Nephron progenitor cell (in vitro differentiated cells): ENCODE data around the gene MYCN.
A peak's percentile ranks its signal among the peaks of the same experiment; 100 is the strongest.

Source experiments
- DNase-seq: peaks from one replicate; pipeline ENCODE4 v3.0.0; 2021
- H3K27ac Mint-ChIP-seq: 2 replicates; pipeline ENCODE4 v1.8.0; 2021; ENCODE audit warnings: mild to moderate bottlenecking, moderate library complexity, mixed read lengths
- H3K27me3 Mint-ChIP-seq: 2 replicates; pipeline ENCODE4 v1.8.0; 2021; ENCODE audit warnings: mild to moderate bottlenecking, low read depth, mixed read lengths; ENCODE audit not compliant: poor library complexity
- H3K36me3 Mint-ChIP-seq: 2 replicates; pipeline ENCODE4 v1.8.0; 2021; ENCODE audit warnings: low read depth, mixed read lengths
- H3K4me1 Mint-ChIP-seq: 2 replicates; pipeline ENCODE4 v1.8.0; 2021; ENCODE audit warnings: mixed read lengths
- H3K4me3 Mint-ChIP-seq: 2 replicates; pipeline ENCODE4 v1.8.0; 2021; ENCODE audit warnings: mild to moderate bottlenecking, moderate library complexity, mixed read lengths
- H3K9me3 Mint-ChIP-seq: 2 replicates; pipeline ENCODE4 v1.8.0; 2021; ENCODE audit warnings: mild to moderate bottlenecking, moderate library complexity, mixed read lengths
- CTCF ChIP-seq: fragments of 200-600 bp; sonication (generic); IDR thresholded peaks from 2 replicates; pipeline ENCODE4 v1.5.0; 2021; ENCODE audit warnings: antibody characterized with exemption

MYCN gene

GRCh38 chr2:15982285-15983044, 42.1 kb downstream of the MYCN start:
- DNase-seq: no peak
- H3K4me3 Mint-ChIP-seq: no peak overlapping the region
- peaks cover 51% of the 10 kb centered on the region for H3K4me1 Mint-ChIP-seq
- H3K27ac Mint-ChIP-seq: peak overlapping the region; percentile 47
- H3K36me3 Mint-ChIP-seq: no peaks in the 10 kb centered on the region
- H3K27me3 Mint-ChIP-seq: peaks cover 7% of the 10 kb centered on the region
- TF ChIP-seq CTCF: no peak
- H3K9me3 Mint-ChIP-seq: peaks cover 4% of the 10 kb centered on the region

GRCh38 chr2:15983496-15983895, 43.1 kb downstream of the MYCN start:
- H3K36me3 Mint-ChIP-seq: no peaks in the 10 kb centered on the region
- DNase-seq: no peak
- H3K4me3 Mint-ChIP-seq: no peak overlapping the region
- peaks cover 4% of the 10 kb centered on the region for H3K27me3 Mint-ChIP-seq
- peaks cover 45% of the 10 kb centered on the region for H3K4me1 Mint-ChIP-seq
- peaks cover 4% of the 10 kb centered on the region for H3K9me3 Mint-ChIP-seq
- H3K27ac Mint-ChIP-seq: no peak overlapping the region
- no peak for TF ChIP-seq CTCF

- Mint-ChIP-seq H3K27ac (no peak overlapping the region), H3K27me3 (peaks cover 3% of the 10 kb centered on the region), H3K4me3 (no peak overlapping the region), H3K36me3 (no peaks in the 10 kb centered on the region), H3K9me3 (peaks cover 4% of the 10 kb centered on the region), H3K4me1 (peaks cover 51% of the 10 kb centered on the region)
- peak; percentile 42 for DNase-seq
- TF ChIP-seq CTCF: no peak
Observed at GRCh38 chr2:15984368-15985255, 44.3 kb downstream of the MYCN start.

- DNase-seq: no peak
- H3K36me3 Mint-ChIP-seq: no peaks in the 10 kb centered on the region
- H3K27ac Mint-ChIP-seq: no peak overlapping the region
- no peak overlapping the region for H3K4me3 Mint-ChIP-seq
- peaks cover 51% of the 10 kb centered on the region for H3K4me1 Mint-ChIP-seq
- no peaks in the 10 kb centered on the region for H3K9me3 Mint-ChIP-seq
- peaks cover 3% of the 10 kb centered on the region for H3K27me3 Mint-ChIP-seq
- no peak for TF ChIP-seq CTCF
Observed at GRCh38 chr2:15985531-15985930, 45.2 kb downstream of the MYCN start.

- Mint-ChIP-seq H3K27ac (no peak overlapping the region), H3K4me1 (peaks cover 56% of the 10 kb centered on the region), H3K27me3 (peaks cover 3% of the 10 kb centered on the region), H3K4me3 (no peak overlapping the region), H3K9me3 (no peaks in the 10 kb centered on the region), H3K36me3 (no peaks in the 10 kb centered on the region)
- DNase-seq: no peak
- TF ChIP-seq CTCF: no peak
Observed at GRCh38 chr2:15986068-15986560, 45.8 kb downstream of the MYCN start.
